GM12892 (cell line): Measurements from ENCODE around the gene ATP2A2.
A peak's percentile ranks its signal among the peaks of the same experiment; 100 is the strongest.

Source experiments
- DNase-seq: peaks from one replicate; pipeline ENCODE4 v3.0.0; 2011; ENCODE audit not compliant: insufficient read length
- FAIRE-seq: peaks from 2 replicates; lab custom pipeline; 2011; peaks lifted over from hg19 to GRCh38; lab: Jason Lieb, UNC
- POLR2A ChIP-seq: IDR thresholded peaks from 2 replicates; pipeline ENCODE4 v1.6.1; 2011; ENCODE audit warnings: low read depth, low read length, control low read depth
- POLR2AphosphoS5 ChIP-seq: IDR thresholded peaks from 2 replicates; pipeline ENCODE4 v1.6.1; 2011; ENCODE audit warnings: low read depth, low read length, control low read depth
- TAF1 ChIP-seq: IDR thresholded peaks from 2 replicates; pipeline ENCODE4 v1.6.1; 2011; ENCODE audit warnings: low read depth, mild to moderate bottlenecking, control low read depth, low read length, borderline replicate concordance

ATP2A2 gene

DNA sequence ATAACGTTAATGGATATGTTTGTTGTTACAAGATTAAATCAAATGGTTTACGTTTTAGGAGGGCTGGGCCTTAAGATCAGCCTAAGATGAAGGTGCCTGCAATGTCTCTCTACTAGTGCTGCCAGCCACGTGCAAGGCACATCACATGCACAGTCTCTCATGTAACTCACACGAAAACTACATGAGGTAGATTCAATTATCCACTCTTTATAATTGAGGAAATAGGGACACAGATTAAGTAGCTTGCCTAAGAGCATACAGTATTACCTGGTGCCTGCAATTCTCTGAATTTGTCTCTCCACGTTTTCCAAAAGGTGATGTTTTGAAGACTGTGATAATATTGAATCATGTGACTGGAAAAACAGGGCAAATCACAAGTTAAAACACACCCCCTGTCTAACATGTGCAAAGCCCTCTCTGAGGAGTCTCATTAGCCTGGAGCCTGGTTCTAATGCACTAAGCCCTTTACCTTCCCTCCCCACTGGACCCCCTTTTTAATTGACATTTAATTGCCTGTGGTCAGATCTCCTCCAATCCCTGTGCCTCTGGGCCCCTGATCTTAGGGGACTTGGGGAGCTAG lies 14.6 kb upstream of the ATP2A2 start:
- FAIRE-seq = no peak

GRCh38 chr12:110266980-110267620 lies 13.9 kb upstream of the ATP2A2 start:
- FAIRE-seq (no peak), DNase-seq (no peak)
- TF ChIP-seq POLR2AphosphoS5 = no peak
- TF ChIP-seq POLR2A = no peak
- no peak for TF ChIP-seq TAF1

More for the DNA sequence above, 14.6 kb upstream of the ATP2A2 start:
- DNase-seq = no peak
- no peak for TF ChIP-seq TAF1
- TF ChIP-seq POLR2AphosphoS5 = no peak

DNA sequence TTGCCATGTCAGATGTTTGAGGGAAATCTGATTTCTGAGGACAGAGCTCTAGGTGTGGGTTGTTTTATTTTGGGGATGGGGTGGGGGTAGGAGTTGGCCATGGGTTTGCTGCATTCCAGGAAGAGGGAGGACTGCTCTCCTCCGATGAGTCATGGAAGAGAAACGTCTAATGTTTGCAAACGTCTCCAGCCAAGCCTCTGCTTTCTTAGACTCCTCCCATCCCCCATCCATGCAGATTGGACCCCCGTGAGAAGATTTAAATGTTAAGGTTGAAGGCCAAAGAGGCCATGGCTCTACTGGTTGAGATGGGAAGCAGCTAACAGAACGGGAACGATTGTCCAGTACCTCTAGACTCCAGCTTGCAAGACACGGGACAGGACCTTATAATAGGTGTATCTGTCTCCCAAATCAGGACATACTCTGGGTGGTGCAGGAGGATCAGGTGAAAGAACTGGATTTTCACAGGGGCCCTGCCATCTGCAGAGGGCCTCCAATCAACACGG lies 11.4 kb upstream of the ATP2A2 start:
- DNase-seq = no peak
- TF ChIP-seq TAF1 = no peak
- no peak for TF ChIP-seq POLR2AphosphoS5
- TF ChIP-seq POLR2A = no peak
- no peak for FAIRE-seq

DNA sequence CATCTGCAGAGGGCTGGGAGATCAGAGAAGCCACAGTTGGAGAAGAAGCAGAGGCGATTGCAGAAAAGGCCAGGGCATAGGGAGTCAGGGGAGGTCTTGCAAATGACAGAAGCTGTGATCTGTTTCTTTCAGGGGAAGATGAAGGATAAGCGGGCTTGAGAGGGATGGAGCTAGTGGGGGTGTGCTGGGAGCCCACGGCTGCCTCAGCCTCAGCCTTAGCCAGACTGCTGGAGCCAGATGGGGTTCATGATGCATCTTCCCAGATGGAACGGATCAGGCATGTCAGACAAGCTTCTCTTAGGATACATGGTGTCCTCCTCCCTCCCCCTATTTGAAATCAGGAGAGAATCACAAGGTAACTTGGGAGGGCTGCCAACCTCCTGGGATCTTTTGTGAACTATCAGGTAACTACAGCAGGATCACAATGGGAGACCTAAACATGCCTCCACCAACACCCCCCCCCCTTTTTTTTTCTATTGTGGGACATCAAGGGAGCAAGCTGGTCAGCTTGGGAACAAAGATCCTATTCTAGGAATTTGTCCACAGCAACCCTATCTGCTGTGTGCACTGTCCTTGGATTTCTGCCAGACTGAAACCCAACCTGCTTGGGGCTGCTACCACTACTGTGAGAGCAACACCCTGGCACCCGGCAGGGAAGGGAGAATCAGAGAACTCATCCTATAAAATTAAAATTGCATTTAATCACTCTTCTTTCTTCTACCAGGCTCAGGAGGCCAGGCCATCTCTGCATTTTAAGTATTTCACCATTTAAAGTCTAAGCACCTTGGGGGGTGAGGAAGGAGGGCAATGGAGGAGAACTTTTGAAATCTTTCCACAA lies 10.7 kb upstream of the ATP2A2 start:
- DNase-seq (no peak), FAIRE-seq (no peak)

GRCh38 chr12:110271015-110271414 lies 10.0 kb upstream of the ATP2A2 start:
- no peak for FAIRE-seq

More for the DNA sequence above, 10.7 kb upstream of the ATP2A2 start:
- TF ChIP-seq POLR2A (no peak), POLR2AphosphoS5 (no peak), TAF1 (no peak)

DNA sequence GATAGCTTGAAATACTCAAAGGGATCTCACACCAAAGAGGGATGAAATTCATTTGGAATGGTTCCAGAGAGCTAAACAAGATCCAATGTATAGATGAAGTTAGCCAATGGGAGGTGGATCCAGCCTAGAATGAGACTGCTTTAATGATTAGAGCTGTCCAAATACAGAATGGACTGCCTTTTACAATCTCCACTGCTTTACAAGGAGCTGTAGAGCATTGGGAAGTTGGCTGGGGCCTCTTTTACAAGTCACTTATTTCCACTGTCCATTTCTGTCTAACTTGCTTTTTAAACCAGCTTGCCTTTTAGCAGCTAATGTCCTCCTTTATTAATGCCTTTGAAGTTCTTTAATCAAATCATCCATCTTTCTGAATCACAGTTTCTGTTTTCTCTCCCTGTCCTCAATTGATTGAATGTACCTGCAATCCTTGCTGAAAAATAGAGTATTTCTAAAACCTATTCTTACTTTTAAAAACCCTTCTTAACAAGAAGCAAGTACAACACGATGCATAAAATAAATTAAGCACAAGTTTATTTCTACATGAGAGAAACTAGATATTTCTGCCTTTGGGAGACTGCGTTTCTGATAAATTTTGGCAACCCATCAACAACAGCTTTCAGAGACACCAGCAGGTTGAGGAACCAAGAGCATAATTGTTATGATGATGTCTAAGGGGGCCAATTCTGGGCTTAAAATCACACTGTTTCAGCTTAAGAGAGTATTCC lies 3.4 kb upstream of the ATP2A2 start:
- DNase-seq = no peak
- no peak for TF ChIP-seq TAF1
- TF ChIP-seq POLR2AphosphoS5 = no peak
- no peak for TF ChIP-seq POLR2A
- FAIRE-seq = no peak

More at GRCh38 chr12:110271015-110271414, 10.0 kb upstream of the ATP2A2 start:
- no peak for DNase-seq
- TF ChIP-seq TAF1 (no peak), POLR2A (no peak), POLR2AphosphoS5 (no peak)

- DNase-seq = no peak
- FAIRE-seq = no peak
- no peak for TF ChIP-seq TAF1
- TF ChIP-seq POLR2A = no peak
Observed at GRCh38 chr12:110278255-110278536, 2.9 kb upstream of the ATP2A2 start.

GRCh38 chr12:110279566-110280375 lies 1.3 kb upstream of the ATP2A2 start:
- no peak for TF ChIP-seq POLR2A
- no peak for TF ChIP-seq POLR2AphosphoS5
- no peak for TF ChIP-seq TAF1
- no peak for DNase-seq
- no peak for FAIRE-seq

DNA sequence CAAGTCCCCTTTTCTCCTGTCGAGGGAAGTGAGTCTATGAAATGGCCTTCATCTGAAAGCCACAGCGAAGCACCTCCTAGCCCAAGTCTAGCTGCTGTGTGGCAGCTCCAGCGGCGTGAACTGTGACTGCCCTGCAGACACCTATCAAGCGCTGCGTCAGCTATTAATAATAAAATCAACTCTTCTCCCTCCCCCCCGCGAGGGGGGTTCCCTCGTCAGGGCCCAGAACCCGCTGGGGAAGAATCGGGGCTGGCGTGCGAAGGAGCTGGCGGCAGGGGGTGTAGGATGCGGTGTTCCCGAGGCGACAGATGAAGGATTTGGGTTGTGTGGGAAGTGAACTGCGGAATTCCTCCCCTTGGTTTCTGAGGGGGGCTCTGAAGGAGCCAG lies 662 bp upstream of the ATP2A2 start:
- FAIRE-seq (no peak), DNase-seq (peak; percentile 32)
- TF ChIP-seq POLR2AphosphoS5 = no peak
- no peak for TF ChIP-seq POLR2A
- no peak for TF ChIP-seq TAF1

GRCh38 chr12:110281549-110282299 lies 677 bp downstream of the ATP2A2 start:
- TF ChIP-seq TAF1 (peak; percentile 8; the same call in 1 of the 2 replicates), POLR2A (peak; percentile 67), POLR2AphosphoS5 (peak; percentile 83)
- FAIRE-seq = peak; percentile 30
- DNase-seq = peak; percentile 60
